ENCODE measurements around the gene ZNF76.
"Not testable (repeated sequence)": the region's sequence is repeated elsewhere in the genome, so short reads cannot be mapped to it uniquely, and the experiment has no call there.

The ZNF76 gene

DNA sequence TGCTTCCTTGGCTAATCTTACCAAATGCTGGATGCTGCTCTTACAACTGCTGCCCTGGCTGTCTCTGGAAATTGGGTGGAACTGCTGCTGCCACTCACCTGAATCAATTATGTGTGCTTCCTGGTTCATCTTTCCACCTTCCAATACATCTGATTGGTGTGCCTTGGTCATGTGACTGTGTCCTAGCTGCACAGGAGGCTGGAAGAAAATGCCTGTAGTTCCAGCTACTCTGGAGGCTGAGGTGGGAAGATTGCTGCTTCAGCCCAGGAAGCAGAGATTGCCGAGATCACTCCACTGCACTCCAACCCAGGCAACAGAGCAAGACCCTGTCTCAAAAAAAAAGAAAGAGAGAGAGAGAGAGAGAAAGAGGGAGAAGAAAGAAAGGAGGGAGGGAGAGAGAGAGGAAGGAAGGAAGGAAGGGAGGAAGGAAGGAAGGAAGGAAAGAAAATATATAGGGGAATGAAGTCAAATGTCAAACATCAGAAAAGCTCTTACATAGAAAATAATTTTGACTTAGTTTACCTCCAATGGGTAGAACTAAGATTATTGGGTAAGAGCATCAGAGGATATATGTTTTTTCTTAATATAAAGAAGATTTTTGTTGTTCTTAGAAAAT, 68.7 kb downstream of the ZNF76 start:
- peaks cover 33% of the 10 kb centered on the region for H3K36me3 Mint-ChIP-seq (ENCODE audit: low read depth)
- DNase-seq (ENCODE audit: low spot score): no peak
- H3K27ac Mint-ChIP-seq: no peak overlapping the region
- H3K27me3 Mint-ChIP-seq (ENCODE audit: low read depth): no peaks in the 10 kb centered on the region
- H3K4me1 Mint-ChIP-seq (ENCODE audit: low read depth): peaks cover 18% of the 10 kb centered on the region
- peaks cover 3% of the 10 kb centered on the region for H3K9me3 Mint-ChIP-seq
- no peak overlapping the region for H3K4me3 Mint-ChIP-seq

DNA sequence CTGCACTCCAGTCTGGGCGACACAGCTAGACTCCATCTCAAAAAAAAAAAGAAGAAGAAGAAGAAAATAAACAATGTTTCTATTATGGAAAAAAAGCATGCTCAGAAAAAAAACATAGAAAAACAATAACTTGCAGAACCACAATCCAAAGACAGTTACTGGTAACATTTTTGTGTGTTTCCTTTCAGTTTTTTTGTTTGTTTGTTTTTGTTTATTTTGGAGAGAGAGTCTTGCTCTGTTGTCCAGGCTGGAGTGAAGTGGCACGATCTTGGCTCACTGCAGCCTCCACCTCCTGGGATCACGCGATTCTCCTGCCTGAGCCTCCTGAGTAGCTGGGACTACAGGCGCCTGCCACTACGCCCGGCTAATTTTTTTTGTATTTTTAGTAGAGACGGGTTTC, 69.4 kb downstream of the ZNF76 start:
- peaks cover 18% of the 10 kb centered on the region for H3K4me1 Mint-ChIP-seq (ENCODE audit: low read depth)
- H3K27me3 Mint-ChIP-seq (ENCODE audit: low read depth); H3K9me3 Mint-ChIP-seq; H3K27ac Mint-ChIP-seq; H3K4me3 Mint-ChIP-seq; DNase-seq (ENCODE audit: low spot score): not testable (repeated sequence)
- peaks cover 36% of the 10 kb centered on the region for H3K36me3 Mint-ChIP-seq (ENCODE audit: low read depth)

DNA sequence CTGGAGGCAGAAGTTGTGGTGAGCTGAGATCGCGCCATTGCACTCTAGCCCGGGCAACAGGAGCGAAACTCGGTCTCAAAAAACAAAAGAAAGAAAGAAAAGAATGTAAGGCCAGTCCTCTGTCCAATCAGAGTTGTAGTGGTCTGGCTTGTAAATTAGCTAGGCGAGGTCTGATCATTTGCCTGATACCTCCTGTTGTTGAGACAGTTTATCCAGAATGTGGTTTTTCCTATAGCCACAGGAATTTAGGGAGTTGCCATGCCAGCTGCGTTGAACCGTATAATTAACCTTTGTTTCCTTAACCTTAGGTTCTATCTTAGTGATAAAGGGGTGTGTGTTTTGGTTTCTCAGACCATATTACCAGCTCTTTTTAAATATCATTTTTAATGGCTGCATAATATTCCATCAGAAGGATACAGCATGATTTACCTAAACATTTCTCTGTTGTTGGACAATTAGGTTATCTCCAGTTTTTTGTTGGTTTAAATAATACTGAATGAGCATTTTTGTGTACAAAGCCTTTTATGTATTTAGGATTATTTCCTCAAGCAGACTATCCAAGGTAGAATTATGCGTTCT, 71.1 kb downstream of the ZNF76 start:
- H3K27me3 Mint-ChIP-seq (ENCODE audit: low read depth): peaks cover 15% of the 10 kb centered on the region
- H3K36me3 Mint-ChIP-seq (ENCODE audit: low read depth): peaks cover 36% of the 10 kb centered on the region
- peaks cover 22% of the 10 kb centered on the region for H3K9me3 Mint-ChIP-seq
- H3K4me3 Mint-ChIP-seq: no peak overlapping the region
- H3K27ac Mint-ChIP-seq: no peak overlapping the region
- no peak for DNase-seq (ENCODE audit: low spot score)
- peaks cover 19% of the 10 kb centered on the region for H3K4me1 Mint-ChIP-seq (ENCODE audit: low read depth)

- Mint-ChIP-seq H3K4me1 (ENCODE audit: low read depth) (peaks cover 24% of the 10 kb centered on the region), H3K27me3 (ENCODE audit: low read depth) (peaks cover 23% of the 10 kb centered on the region), H3K36me3 (ENCODE audit: low read depth) (peaks cover 38% of the 10 kb centered on the region), H3K9me3 (peaks cover 23% of the 10 kb centered on the region)
- H3K4me3 Mint-ChIP-seq; DNase-seq (ENCODE audit: low spot score); H3K27ac Mint-ChIP-seq: not testable (repeated sequence)
These were observed 72.7 kb downstream of the ZNF76 start for GRCh38 chr6:35332074-35332887.

GRCh38 chr6:35341557-35341956, 82.0 kb downstream of the ZNF76 start:
- DNase-seq (ENCODE audit: low spot score): no peak
- H3K27me3 Mint-ChIP-seq (ENCODE audit: low read depth): peaks cover 8% of the 10 kb centered on the region
- H3K36me3 Mint-ChIP-seq (ENCODE audit: low read depth): peaks cover 16% of the 10 kb centered on the region
- no peaks in the 10 kb centered on the region for H3K9me3 Mint-ChIP-seq
- no peak overlapping the region for H3K4me3 Mint-ChIP-seq
- H3K4me1 Mint-ChIP-seq (ENCODE audit: low read depth): peaks cover 45% of the 10 kb centered on the region
- H3K27ac Mint-ChIP-seq: no peak overlapping the region

- peaks cover 36% of the 10 kb centered on the region for H3K4me1 Mint-ChIP-seq (ENCODE audit: low read depth)
- H3K27me3 Mint-ChIP-seq (ENCODE audit: low read depth): peaks cover under 1% of the 10 kb centered on the region
- H3K27ac Mint-ChIP-seq: peak within 1 kb of the TSS; percentile 85
- DNase-seq (ENCODE audit: low spot score): peak; percentile 96
- peaks cover 13% of the 10 kb centered on the region for H3K36me3 Mint-ChIP-seq (ENCODE audit: low read depth)
- H3K4me3 Mint-ChIP-seq: peak within 1 kb of the TSS; percentile 92
- H3K9me3 Mint-ChIP-seq: no peaks in the 10 kb centered on the region
These were observed 82.9 kb downstream of the ZNF76 start, which contains the start of gene PPARD for GRCh38 chr6:35342258-35343091. Gene PPARD (plus strand): TSS chr6:35342558. CDS start chr6:35411088, 68,530 bp downstream.

DNA sequence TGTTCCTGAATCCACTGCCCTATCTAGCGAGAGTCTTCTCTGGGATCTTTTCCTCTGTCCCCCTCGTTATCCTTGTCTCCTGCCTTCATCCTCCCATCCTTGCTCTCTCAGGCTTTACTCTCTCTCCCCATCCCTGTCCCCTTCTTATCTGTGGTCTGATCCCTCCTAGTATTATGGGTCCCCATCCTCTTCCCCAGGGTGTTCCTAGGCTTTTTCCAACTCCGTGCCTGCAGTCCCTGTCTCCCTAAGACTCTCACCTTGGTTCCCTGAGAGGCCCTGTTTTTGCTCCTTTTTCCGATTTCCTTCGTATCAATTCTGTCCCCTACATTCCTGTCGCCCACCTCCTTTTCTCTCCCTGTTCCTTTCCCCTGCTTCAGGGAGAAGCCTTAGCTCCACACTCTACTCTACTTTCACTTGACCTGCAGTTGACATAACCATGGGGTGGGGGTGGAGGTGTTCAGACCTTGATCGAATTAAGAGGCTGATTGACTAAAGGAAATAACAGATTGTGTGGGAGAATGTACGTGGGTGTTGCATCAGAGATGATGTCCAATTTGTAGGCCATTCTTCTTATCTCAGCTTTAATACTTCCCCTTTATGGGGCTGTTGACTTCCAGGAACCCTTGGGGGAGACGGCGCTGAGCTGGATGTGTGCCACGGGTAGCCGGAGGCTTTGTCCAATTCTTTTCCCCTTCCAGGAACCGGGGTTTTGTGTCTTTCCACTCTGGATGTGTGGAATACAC, 83.7 kb downstream of the ZNF76 start:
- peak overlapping the region; percentile 80 for H3K27ac Mint-ChIP-seq
- peaks cover 36% of the 10 kb centered on the region for H3K4me1 Mint-ChIP-seq (ENCODE audit: low read depth)
- H3K36me3 Mint-ChIP-seq (ENCODE audit: low read depth): peaks cover 16% of the 10 kb centered on the region
- H3K9me3 Mint-ChIP-seq: no peaks in the 10 kb centered on the region
- H3K4me3 Mint-ChIP-seq: peak overlapping the region; percentile 92
- no peaks in the 10 kb centered on the region for H3K27me3 Mint-ChIP-seq (ENCODE audit: low read depth)
- DNase-seq (ENCODE audit: low spot score): no peak

GRCh38 chr6:35343835-35344550, 84.5 kb downstream of the ZNF76 start:
- DNase-seq (ENCODE audit: low spot score): no peak
- peaks cover 40% of the 10 kb centered on the region for H3K4me1 Mint-ChIP-seq (ENCODE audit: low read depth)
- H3K36me3 Mint-ChIP-seq (ENCODE audit: low read depth): peaks cover 22% of the 10 kb centered on the region
- H3K27ac Mint-ChIP-seq: peak overlapping the region; percentile 28
- H3K27me3 Mint-ChIP-seq (ENCODE audit: low read depth): no peaks in the 10 kb centered on the region
- no peaks in the 10 kb centered on the region for H3K9me3 Mint-ChIP-seq
- peak overlapping the region; percentile 92 for H3K4me3 Mint-ChIP-seq
